Measurements from ENCODE around the gene CRADD.

Gene CRADD

DNA sequence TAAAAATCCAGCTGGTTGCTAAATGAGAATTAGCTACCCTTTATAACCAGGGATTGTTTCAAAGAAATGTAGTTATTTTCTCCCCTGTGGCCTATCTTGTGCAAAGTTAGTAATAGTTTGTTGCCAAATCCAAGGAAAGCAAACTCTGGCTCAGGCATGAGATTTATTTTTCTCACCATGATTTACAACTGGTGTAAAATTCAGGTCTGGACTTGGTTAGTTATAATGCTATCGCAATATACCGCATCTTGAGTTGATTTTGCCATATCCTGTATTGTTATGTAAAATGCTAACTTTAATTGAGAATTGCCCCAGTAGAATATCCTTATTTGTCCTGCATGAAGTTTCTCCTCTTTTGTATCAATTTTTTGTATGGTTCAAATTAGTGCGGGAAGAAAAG lies 135.5 kb downstream of the CRADD start:
- peak overlapping the region; percentile 94 for H3K27ac ChIP-seq

DNA sequence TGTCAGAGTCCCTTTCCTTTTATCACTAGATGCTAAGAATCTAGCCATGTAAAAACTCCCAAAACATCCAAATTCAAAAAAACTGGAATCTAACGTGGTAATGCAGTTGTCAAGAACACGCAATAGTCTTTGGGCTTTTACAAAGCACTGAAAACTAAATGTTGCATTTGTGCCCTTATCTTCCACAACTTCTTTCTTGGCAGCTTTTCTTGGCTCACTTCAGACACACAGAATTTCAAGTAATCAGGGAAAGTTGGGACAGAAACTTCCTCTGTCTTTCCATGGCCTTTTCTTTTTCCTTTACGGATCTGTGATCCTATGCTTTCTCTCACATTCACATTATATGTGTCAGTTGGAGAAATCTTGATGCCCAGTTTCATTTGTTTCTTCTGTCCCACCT lies 136.0 kb downstream of the CRADD start:
- peak overlapping the region; percentile 94 for H3K27ac ChIP-seq
- TF ChIP-seq, protein P1, sequence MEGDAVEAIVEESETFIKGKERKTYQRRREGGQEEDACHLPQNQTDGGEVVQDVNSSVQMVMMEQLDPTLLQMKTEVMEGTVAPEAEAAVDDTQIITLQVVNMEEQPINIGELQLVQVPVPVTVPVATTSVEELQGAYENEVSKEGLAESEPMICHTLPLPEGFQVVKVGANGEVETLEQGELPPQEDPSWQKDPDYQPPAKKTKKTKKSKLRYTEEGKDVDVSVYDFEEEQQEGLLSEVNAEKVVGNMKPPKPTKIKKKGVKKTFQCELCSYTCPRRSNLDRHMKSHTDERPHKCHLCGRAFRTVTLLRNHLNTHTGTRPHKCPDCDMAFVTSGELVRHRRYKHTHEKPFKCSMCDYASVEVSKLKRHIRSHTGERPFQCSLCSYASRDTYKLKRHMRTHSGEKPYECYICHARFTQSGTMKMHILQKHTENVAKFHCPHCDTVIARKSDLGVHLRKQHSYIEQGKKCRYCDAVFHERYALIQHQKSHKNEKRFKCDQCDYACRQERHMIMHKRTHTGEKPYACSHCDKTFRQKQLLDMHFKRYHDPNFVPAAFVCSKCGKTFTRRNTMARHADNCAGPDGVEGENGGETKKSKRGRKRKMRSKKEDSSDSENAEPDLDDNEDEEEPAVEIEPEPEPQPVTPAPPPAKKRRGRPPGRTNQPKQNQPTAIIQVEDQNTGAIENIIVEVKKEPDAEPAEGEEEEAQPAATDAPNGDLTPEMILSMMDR (conservative IDR thresholded peaks at IDR 0.05): no peak

More for the DNA sequence above, 135.5 kb downstream of the CRADD start:
- TF ChIP-seq, protein P1 (conservative IDR thresholded peaks at IDR 0.05): no peak

DNA sequence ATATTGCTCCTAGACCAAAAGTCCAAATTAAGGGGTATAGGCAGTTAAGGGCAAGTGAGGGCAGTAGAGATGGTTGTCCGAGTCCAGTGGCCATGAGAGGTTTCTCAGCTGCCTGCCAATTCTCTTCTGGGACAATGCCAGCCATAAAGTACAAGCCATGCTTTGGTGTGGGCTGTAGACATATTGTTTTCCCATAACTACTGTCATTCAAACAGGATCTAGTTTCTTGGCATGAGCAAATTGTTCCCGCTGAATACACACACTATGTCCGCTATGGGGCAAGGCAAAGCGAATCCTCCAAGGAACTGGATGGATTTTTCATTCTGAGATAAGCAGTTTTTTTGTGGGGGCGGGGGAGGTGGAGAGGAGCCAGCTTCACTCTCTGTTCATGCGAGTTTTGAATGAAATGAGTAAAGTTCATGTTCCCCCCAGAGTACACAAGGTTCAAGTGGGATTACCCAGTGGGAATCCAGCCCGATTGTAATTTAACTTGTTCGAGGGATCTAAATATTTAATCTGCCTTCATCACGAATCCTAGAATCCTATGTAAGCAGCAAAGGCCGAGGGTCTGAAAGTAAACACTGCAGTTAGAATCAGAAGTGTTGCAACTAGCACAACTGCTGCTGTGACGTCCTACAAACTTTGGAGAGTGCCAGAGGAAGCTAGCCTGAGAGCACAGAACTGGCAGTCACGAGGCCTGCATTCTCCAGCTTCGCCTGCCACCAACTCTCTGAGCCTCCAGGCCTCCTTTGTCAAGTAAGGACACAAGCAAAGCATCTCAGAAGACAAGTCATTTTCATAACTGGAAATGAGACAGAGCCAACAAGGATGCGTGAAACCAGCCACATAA lies 137.0 kb downstream of the CRADD start:
- TF ChIP-seq, protein P1 (conservative IDR thresholded peaks at IDR 0.05): no peak
- peak overlapping the region; percentile 94 for H3K27ac ChIP-seq

DNA sequence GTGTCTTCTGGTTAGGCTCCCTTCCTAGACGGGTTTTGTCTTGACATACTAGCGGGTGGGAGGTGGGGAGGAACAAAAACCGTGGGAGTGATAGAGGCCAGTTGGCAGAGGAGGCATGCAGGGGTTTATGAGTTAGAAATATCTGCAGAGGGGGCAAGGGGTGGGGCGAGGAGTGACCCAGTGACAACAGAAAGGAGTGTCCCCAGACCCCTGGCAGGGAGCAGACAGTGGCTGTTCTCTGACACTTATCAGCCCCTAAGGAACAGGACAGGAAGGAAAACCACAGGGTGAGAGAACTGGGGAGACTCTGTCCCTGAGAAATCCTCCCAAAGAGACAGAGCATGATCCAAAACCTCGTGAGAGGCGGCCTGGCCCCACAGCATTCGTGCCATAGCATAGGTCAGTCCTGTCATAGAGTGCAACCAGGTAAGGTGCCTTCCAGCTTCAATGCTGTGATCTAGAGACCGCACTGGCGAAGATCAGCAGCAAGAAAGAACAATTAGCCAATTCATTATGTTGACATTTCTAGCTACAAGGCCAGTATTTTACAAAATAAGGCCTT lies 141.4 kb downstream of the CRADD start:
- TF ChIP-seq, protein P1 (conservative IDR thresholded peaks at IDR 0.05): no peak
- H3K27ac ChIP-seq: no peak overlapping the region; the same call in 1 of the 2 replicates

DNA sequence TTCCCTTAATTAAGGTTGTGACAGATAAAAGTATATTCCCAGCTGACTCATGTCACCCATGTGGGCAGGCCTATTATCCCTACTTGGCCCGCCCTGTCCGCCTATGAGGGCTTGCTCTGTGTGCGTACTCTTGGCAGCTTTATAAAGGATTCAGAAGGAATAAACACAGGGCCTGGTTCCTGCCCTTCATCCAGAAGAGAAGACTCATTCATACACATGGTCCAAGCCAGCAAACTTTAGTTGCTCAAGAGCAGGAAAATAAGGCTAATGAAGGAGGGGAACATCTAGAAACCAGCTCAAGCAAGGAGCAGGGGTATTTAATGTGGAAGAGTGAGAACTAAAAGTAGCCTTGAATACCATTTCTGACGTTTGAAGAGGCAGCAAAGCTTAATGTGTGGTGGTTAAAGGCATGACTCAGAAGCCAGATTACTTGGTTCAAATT lies 141.9 kb downstream of the CRADD start:
- TF ChIP-seq, protein P1 (conservative IDR thresholded peaks at IDR 0.05): no peak
- H3K27ac ChIP-seq: no peak overlapping the region

DNA sequence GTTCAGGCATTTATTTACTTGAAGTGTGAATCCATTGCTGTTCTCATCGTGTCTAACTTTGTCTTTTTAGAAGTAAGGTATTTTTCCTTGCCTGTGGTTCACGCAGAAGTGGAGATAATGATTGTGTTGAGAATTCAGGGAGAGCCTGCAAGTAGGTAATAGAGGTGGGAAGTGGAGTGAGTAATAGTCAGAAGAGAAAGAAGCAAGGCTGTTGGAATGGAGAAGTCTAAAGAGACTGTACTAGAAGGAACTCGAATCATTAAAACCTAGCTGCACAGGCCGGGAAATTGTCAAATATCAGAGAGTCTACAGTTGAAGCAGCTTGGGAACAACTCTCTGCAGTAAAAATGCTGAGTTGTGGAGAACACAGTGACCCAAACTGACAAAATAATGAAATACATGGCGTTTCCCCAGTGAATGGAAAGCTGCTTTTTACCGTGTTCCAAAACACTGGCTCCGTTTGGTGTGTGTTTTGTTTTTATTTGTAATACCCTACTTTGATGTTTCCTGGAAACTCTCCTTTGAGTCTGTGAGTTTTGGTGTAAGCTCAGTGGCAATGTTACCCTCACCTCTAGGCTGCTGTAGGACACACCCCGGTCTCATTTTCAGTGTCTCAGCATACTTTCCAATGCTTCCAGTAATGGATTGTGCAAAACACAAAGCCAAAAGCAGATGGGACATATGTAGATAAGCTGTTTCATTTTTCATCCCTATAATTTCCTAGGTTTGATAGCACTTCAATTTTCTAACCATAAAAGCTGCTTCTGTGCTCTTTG lies 146.6 kb downstream of the CRADD start:
- TF ChIP-seq, protein P1 (conservative IDR thresholded peaks at IDR 0.05): no peak
- no peak overlapping the region for H3K27ac ChIP-seq

Data from VCaP (cell line).